ENCODE data around the gene KCTD3. TPM values are rescaled to one million over a fixed set of nuclear protein-coding genes. Genes with fewer than 3 reads are reported as not detected.
A peak's percentile ranks its signal among the peaks of the same experiment; 100 is the strongest.

KCTD3 gene
- total RNA-seq, 6 donors from 2014 or later, result 17.9 to 55.4 (median 29.2) TPM

DNA sequence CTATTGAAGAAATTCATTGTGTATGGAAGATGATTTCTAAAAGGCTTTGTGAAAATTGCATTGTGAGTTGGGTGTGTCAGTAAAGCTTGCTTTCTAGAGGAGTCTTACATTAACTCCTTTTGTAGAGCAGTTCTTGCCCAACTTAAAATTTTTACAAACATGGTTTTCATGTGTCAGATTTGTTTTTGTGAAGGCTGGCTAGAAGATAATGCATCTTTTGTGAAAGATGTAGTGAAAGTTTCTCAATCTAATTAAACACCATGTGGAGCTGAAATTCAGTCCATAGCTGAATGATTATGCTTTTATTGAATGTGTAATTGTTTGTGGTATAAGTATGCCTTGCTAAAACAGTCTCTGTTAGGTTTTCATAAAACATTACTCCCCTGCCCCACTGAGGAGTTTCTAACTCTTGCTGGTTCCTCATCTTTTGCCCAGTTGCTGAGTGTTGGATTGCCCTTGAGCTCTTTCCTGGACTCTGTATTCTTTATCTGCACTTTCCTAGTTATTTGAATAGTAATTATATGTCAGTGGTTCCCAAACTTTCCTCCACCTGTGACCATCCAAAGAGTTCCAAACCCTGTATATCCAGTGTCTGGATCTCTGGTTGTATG, 38.0 kb downstream of the KCTD3 start:
- Histone ChIP-seq H3K27ac (peak overlapping the region in 1 of 4 donors; percentile 20), H3K27me3 (no peaks in the 10 kb centered on the region), H3K4me3 (no peak overlapping the region), H3K36me3 (peaks cover 0 to 43% (median 5%) of the 10 kb centered on the region in 4 donors), H3K4me1 (peaks cover 0 to 10% (median 3%) of the 10 kb centered on the region in 4 donors), H3K9me3 (no peaks in the 10 kb centered on the region)
- TF ChIP-seq, protein P1, sequence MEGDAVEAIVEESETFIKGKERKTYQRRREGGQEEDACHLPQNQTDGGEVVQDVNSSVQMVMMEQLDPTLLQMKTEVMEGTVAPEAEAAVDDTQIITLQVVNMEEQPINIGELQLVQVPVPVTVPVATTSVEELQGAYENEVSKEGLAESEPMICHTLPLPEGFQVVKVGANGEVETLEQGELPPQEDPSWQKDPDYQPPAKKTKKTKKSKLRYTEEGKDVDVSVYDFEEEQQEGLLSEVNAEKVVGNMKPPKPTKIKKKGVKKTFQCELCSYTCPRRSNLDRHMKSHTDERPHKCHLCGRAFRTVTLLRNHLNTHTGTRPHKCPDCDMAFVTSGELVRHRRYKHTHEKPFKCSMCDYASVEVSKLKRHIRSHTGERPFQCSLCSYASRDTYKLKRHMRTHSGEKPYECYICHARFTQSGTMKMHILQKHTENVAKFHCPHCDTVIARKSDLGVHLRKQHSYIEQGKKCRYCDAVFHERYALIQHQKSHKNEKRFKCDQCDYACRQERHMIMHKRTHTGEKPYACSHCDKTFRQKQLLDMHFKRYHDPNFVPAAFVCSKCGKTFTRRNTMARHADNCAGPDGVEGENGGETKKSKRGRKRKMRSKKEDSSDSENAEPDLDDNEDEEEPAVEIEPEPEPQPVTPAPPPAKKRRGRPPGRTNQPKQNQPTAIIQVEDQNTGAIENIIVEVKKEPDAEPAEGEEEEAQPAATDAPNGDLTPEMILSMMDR (IDR thresholded peaks at IDR 0.05), result no peak
- TF ChIP-seq POLR2AphosphoS5 (IDR thresholded peaks at IDR 0.05) (no peak), POLR2A (IDR thresholded peaks at IDR 0.05) (no peak), EP300 (IDR thresholded peaks at IDR 0.05) (no peak)
- ATAC-seq (ENCODE audit: low FRiP score in 2 of 2) (no peak), DNase-seq (no peak)

DNA sequence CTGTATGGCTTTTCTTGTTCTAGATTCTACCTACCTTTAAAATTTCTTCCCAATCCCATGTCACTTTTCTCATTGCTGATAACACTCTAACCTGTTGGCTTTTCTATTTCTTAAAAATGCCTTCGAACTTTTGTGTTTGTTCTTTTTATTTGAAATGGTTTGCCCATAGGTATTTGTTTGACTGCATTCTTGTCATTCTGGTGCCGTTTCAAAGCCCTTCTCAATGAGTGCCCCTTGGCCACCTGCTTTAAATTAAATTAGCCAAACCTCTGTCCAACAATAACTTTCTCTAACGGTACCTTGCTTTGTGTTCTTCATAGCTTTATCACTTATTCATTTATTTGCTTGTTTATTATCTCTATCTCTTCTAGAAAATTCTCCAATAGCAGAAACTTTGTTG, 38.9 kb downstream of the KCTD3 start:
- H3K4me1 ChIP-seq, result peaks cover 0 to 10% (median 3%) of the 10 kb centered on the region in 4 donors
- H3K27me3 ChIP-seq, result no peaks in the 10 kb centered on the region
- no peaks in the 10 kb centered on the region for H3K9me3 ChIP-seq
- 49 to 50% methylated on average over 3 of the region's 3 CpGs for WGBS, 2 donors
- ATAC-seq (ENCODE audit: low FRiP score in 2 of 2), result no peak
- TF ChIP-seq POLR2AphosphoS5 (IDR thresholded peaks at IDR 0.05) (no peak), EP300 (IDR thresholded peaks at IDR 0.05) (no peak), POLR2A (IDR thresholded peaks at IDR 0.05) (no peak)
- TF ChIP-seq, protein P1 (IDR thresholded peaks at IDR 0.05), result no peak
- H3K36me3 ChIP-seq, result peaks cover 0 to 43% (median 5%) of the 10 kb centered on the region in 4 donors
- H3K27ac ChIP-seq, result no peak overlapping the region
- H3K4me3 ChIP-seq, result no peak overlapping the region
- DNase-seq, result no peak

DNA sequence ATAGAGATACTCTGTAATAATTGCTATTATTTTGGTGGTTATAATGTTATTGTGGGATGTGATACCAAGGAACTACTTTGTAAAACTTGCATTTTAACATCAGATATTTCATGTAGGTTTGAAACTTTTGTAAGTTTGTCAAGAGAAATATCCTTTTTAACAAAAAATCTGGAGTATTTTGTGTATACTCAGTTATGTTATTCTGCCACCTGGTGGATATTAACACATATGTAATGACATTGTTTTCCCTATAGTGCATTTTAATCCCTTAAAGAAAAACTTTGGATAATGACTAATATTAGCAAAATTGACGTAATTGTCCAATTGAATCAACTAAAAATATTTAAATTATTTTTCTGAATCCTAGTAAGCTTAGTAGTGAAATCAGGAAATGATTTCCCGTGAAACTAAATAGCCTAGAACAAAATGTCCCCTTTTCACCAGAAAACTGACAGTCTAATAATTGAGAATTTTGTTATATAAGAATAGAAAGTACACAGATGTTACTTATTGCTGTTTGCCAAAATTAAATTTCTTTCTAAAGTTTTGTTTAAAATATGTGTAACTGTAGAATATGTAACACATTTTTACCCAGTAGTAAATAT, 39.6 kb downstream of the KCTD3 start:
- DNase-seq, result no peak
- no peak overlapping the region for H3K27ac ChIP-seq
- H3K27me3 ChIP-seq, result no peaks in the 10 kb centered on the region
- no peak overlapping the region for H3K4me3 ChIP-seq
- peaks cover 0 to 43% (median 5%) of the 10 kb centered on the region in 4 donors for H3K36me3 ChIP-seq
- TF ChIP-seq POLR2A (IDR thresholded peaks at IDR 0.05) (no peak), POLR2AphosphoS5 (IDR thresholded peaks at IDR 0.05) (no peak), EP300 (IDR thresholded peaks at IDR 0.05) (no peak)
- TF ChIP-seq, protein P1 (IDR thresholded peaks at IDR 0.05), result peak in 5 of 6 experiments; percentile 17 to 43 (median 27)
- WGBS, 2 donors, result 69 to 79% methylated on average over 2 of the region's 2 CpGs
- no peak for ATAC-seq (ENCODE audit: low FRiP score in 2 of 2)
- H3K9me3 ChIP-seq, result no peaks in the 10 kb centered on the region
- peaks cover 0 to 10% (median 3%) of the 10 kb centered on the region in 4 donors for H3K4me1 ChIP-seq

DNA sequence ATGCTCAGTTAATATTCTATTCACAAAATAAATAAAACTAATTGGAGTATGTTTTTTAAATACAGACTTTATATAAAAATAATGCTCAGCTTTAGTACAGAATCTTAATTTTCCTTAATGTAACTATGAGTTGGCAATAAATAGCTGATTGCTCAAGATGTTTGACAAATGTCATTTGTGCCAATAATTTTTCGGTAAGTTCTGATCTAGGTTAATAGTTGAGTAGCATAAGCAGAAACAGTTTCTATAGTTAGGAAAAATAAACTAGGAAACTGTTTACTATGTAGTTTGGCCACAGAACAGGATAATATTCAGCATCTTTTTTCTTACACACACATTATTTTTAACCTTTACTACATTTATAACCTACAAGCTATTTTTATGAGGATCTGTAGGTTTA, 40.3 kb downstream of the KCTD3 start:
- no peaks in the 10 kb centered on the region for H3K27me3 ChIP-seq
- 52 to 53% methylated on average over 1 of the region's 1 CpG for WGBS, 2 donors
- DNase-seq, result no peak
- no peak for ATAC-seq (ENCODE audit: low FRiP score in 2 of 2)
- peaks cover 0 to 10% (median 3%) of the 10 kb centered on the region in 4 donors for H3K4me1 ChIP-seq
- H3K36me3 ChIP-seq, result peaks cover 0 to 46% (median 5%) of the 10 kb centered on the region in 4 donors
- TF ChIP-seq POLR2A (IDR thresholded peaks at IDR 0.05), result no peak
- no peak for TF ChIP-seq EP300 (IDR thresholded peaks at IDR 0.05)
- no peak for TF ChIP-seq POLR2AphosphoS5 (IDR thresholded peaks at IDR 0.05)
- TF ChIP-seq, protein P1 (IDR thresholded peaks at IDR 0.05), result no peak
- no peak overlapping the region for H3K4me3 ChIP-seq
- H3K27ac ChIP-seq, result no peak overlapping the region
- H3K9me3 ChIP-seq, result no peaks in the 10 kb centered on the region
